AG04450 (cell line): Measurements from ENCODE around the gene NXPH4. TPM values are rescaled to one million over a fixed set of nuclear protein-coding genes. Genes with fewer than 3 reads are reported as not detected.

Experiments
- CTCF ChIA-PET: fragments of 300-600, 350-600 bp; formaldehyde crosslinking; extraction: SDS; loops from one replicate; lab custom pipeline; 2022; ENCODE audit warnings: antibody characterized with exemption, inconsistent platforms; lab: Charles Lee
- POLR2A ChIA-PET: fragments of 350-600 bp; formaldehyde crosslinking; extraction: SDS; loops from one replicate; lab custom pipeline; 2021; ENCODE audit warnings: antibody characterized with exemption, inconsistent platforms; lab: Yijun Ruan, JAX
- DNase-seq: peaks from one replicate; pipeline ENCODE4 v3.0.0-alpha.2; 2011; ENCODE audit warnings: low read depth, low spot score
- H3K27ac ChIP-seq: one replicate; pipeline ENCODE4 v1.5.1; 2012; ENCODE audit warnings: low read depth, low read length, control low read depth
- H3K27me3 ChIP-seq: one replicate; pipeline ENCODE4 v1.6.0; 2012; ENCODE audit warnings: low read length; ENCODE audit not compliant: control insufficient read depth, insufficient read depth
- H3K4me3 ChIP-seq: 2 replicates; pipeline ENCODE4 v1.5.1; 2011; ENCODE audit warnings: mild to moderate bottlenecking, low read depth, low read length, control low read depth
- H3K9me3 ChIP-seq: 2 replicates; pipeline ENCODE4 v1.5.1; 2012; ENCODE audit warnings: low read length; ENCODE audit not compliant: control insufficient read depth, insufficient read depth
- polyA plus RNA-seq: library from polyadenylated mRNA; depleted of rRNA; stranded (reverse); fragments of >200 nt; gene quantifications from 2 replicates; pipeline ENCODE4 v1.2.3, GENCODE V29; 2011
- TF ChIP-seq, protein P1 (sequence below): IDR thresholded peaks from 2 replicates; pipeline ENCODE4 v1.5.1; 2011; ENCODE audit warnings: low read depth, low read length, control low read depth, inconsistent platforms

The NXPH4 gene
- polyA plus RNA-seq, 1 experiment: 0.79 TPM

DNA sequence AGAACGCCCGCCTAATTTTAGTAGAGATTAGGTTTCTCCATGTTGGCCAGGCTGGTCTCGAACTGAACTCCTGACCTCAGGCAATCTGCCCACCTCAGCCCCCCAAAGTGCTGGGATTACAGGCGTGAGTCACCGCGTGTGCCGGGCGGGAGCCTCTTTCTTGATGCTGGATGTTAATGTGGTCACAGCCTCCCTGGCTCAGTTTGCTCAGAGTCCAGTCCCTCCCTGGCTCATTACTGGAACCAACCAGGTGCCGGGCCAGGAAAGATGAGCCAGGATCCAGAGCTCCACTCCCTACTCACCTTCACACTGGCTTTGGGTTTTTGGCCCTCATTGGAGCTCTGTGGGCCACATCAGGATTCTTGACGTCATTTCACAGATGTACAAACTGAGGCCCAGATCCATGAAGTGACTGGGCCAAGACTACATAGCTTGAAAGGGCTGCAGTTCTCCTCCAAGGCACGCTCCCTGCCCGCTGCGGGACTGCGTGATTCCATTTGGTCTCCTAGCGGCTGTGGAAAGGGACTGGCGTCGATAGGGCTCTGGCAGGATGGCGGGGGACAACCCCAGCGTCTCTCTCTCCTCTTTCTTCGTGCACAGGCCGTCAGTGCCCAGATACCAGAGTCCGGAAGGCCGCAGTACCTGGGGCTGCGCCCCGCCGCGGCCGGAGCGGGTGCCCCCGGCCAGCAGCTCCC is 7.8 kb downstream of the NXPH4 start:
- ChIA-PET POLR2A (no interaction called here), CTCF (interaction anchor here (1.0 to 3.4 kb wide), 3 partner anchors 10 to 228 kb away, joined by 3 to 16 read pairs (median 6); no protein-coding TSS in a partner anchor)
- Histone ChIP-seq H3K27ac (no peak overlapping the region), H3K9me3 (no peaks in the 10 kb centered on the region; the same call in 1 of the 2 replicates), H3K27me3 (peaks cover 28% of the 10 kb centered on the region), H3K4me3 (no peak overlapping the region)
- DNase-seq: no peak
- TF ChIP-seq, protein P1, sequence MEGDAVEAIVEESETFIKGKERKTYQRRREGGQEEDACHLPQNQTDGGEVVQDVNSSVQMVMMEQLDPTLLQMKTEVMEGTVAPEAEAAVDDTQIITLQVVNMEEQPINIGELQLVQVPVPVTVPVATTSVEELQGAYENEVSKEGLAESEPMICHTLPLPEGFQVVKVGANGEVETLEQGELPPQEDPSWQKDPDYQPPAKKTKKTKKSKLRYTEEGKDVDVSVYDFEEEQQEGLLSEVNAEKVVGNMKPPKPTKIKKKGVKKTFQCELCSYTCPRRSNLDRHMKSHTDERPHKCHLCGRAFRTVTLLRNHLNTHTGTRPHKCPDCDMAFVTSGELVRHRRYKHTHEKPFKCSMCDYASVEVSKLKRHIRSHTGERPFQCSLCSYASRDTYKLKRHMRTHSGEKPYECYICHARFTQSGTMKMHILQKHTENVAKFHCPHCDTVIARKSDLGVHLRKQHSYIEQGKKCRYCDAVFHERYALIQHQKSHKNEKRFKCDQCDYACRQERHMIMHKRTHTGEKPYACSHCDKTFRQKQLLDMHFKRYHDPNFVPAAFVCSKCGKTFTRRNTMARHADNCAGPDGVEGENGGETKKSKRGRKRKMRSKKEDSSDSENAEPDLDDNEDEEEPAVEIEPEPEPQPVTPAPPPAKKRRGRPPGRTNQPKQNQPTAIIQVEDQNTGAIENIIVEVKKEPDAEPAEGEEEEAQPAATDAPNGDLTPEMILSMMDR: no peak

DNA sequence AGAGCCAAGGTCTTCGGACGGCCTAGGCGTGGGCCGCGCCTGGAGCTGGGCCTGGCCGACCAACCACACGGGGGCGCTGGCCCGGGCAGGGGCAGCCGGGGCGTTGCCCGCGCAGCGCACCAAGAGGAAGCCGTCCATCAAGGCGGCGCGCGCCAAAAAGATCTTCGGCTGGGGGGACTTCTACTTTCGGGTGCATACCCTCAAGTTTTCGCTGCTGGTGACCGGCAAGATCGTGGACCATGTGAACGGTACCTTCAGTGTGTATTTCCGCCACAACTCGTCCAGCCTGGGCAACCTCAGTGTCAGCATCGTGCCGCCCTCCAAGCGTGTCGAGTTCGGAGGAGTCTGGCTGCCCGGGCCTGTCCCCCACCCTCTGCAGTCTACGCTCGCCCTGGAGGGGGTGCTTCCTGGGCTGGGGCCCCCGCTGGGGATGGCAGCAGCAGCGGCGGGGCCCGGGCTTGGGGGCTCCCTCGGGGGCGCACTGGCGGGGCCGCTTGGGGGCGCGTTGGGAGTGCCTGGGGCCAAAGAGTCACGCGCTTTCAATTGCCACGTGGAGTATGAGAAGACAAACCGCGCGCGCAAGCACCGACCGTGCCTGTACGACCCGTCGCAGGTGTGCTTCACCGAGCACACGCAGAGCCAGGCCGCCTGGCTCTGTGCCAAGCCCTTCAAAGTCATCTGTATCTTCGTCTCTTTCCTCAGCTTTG is 8.5 kb downstream of the NXPH4 start:
- Histone ChIP-seq H3K27ac (no peak overlapping the region), H3K9me3 (no peaks in the 10 kb centered on the region; the same call in 1 of the 2 replicates), H3K27me3 (peaks cover 22% of the 10 kb centered on the region), H3K4me3 (no peak overlapping the region)
- TF ChIP-seq, protein P1: peak; percentile 34; the same call in 1 of the 2 replicates
- ChIA-PET CTCF (interaction anchor here (1.0 to 3.4 kb wide), 5 partner anchors 11 to 228 kb away, joined by 3 to 28 read pairs (median 16); no protein-coding TSS in a partner anchor), POLR2A (no interaction called here)
- DNase-seq: no peak

DNA sequence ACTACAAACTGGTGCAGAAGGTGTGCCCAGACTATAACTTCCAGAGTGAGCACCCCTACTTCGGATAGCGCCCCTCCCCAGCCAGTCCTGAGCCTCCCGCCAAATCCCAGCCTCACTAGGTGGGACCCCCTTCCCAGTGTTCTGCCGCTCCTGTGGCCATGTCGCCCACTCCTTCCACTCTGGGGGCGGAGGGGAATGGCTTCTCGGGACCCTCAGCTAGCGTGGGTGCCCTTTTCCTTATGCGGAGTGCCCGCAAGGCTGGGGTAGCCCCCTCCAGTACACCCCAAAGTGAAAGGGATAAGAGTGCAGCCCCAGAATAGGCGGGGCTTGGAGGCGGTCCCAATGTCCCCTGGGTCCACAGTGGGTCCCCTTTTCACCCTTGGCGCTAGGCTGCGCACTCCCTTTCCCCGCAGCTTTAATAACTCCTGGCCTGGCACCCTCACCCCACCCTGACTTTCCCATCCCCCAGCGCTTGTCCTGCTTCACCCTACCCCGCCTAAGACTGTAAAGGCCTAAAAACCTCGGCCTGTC is 9.2 kb downstream of the NXPH4 start:
- Histone ChIP-seq H3K27me3 (peaks cover 18% of the 10 kb centered on the region), H3K4me3 (no peak overlapping the region), H3K27ac (no peak overlapping the region), H3K9me3 (no peaks in the 10 kb centered on the region; the same call in 1 of the 2 replicates)
- no peak for DNase-seq
- ChIA-PET POLR2A (no interaction called here), CTCF (interaction anchor here (2.3 to 3.1 kb wide), 3 partner anchors 12 to 17 kb away, joined by 16 to 28 read pairs (median 21); no protein-coding TSS in a partner anchor)
- TF ChIP-seq, protein P1: no peak

DNA sequence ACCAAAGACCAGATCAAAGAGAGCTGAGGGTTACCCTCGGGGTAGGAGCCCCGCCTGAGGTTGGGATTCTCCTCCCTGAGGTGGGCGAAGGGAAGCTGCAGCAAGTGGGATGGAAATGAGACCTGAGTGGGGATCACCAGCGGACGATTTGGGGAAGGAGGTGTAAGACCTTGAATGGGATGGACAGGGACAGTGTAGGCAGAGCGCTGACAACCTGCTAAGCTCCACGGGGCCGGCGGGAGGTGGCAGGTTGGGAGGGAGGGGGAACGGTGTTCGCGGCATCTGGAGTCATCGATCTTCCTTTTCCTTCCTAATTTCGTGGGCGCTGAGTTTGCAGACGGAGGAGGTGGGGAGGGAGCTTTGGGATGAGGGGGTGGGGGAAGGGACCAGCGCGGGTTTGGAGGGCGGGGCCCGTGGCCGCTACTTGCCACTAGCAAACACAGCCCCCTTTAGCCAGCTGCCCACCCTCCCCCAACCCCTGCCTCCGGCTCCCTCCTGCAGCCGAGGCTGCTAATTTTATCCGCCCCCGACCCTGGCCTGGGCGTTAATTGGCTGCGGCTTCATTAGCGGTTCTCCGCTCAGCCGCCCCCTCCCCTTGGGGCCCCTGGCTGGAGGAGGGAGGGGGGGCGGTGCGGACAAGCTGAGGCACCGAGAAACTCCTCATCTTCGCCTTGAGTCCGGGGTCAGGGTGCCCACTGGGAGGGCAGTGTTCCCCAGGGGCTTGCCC is 10.2 kb downstream of the NXPH4 start:
- no peak for DNase-seq
- no peak overlapping the region for H3K27ac ChIP-seq
- H3K9me3 ChIP-seq: no peaks in the 10 kb centered on the region
- H3K27me3 ChIP-seq: peaks cover 9% of the 10 kb centered on the region
- CTCF ChIA-PET: interaction anchor here (1.6 to 3.1 kb wide), 4 partner anchors 10 to 16 kb away, joined by 5 to 28 read pairs (median 18); a partner anchor contains a TSS
- POLR2A ChIA-PET: interaction anchor here (0.5 kb wide), 1 partner anchor 11 kb away, joined by 3 read pairs; no protein-coding TSS in a partner anchor
- TF ChIP-seq, protein P1: no peak
- H3K4me3 ChIP-seq: peak overlapping the region; percentile 7; the same call in 1 of the 2 replicates
